ENCODE data around the gene HIP1.
"Not testable (repeated sequence)": the region's sequence is repeated elsewhere in the genome, so short reads cannot be mapped to it uniquely, and the experiment has no call there.

Gene HIP1

GRCh38 chr7:75738975-75739795, 444 bp upstream of the HIP1 start:
- DNase-seq = peak; percentile 98

GRCh38 chr7:75737856-75738603, 711 bp downstream of the HIP1 start:
- no peak for DNase-seq

- DNase-seq = no peak
These were observed 3.0 kb downstream of the HIP1 start for GRCh38 chr7:75735581-75736350.

- no peak for DNase-seq
These were observed 3.9 kb downstream of the HIP1 start for GRCh38 chr7:75734586-75735458.

GRCh38 chr7:75732764-75733630, 5.7 kb downstream of the HIP1 start:
- no peak for DNase-seq

GRCh38 chr7:75732016-75732521, 6.7 kb downstream of the HIP1 start:
- no peak for DNase-seq

GRCh38 chr7:75729851-75730274, 8.9 kb downstream of the HIP1 start:
- no peak for DNase-seq

- no peak for DNase-seq
These were observed 10.7 kb downstream of the HIP1 start for GRCh38 chr7:75727881-75728593.

GRCh38 chr7:75727351-75727750, 11.4 kb downstream of the HIP1 start:
- DNase-seq = not testable (repeated sequence)

GRCh38 chr7:75725306-75725705, 13.4 kb downstream of the HIP1 start:
- no peak for DNase-seq

GRCh38 chr7:75723444-75723843, 15.3 kb downstream of the HIP1 start:
- no peak for DNase-seq

- no peak for DNase-seq
These were observed 16.4 kb downstream of the HIP1 start for GRCh38 chr7:75722373-75722772.

- not testable (repeated sequence) for DNase-seq
These were observed 16.8 kb downstream of the HIP1 start for GRCh38 chr7:75721922-75722321.

GRCh38 chr7:75721426-75721825, 17.3 kb downstream of the HIP1 start:
- DNase-seq = no peak

GRCh38 chr7:75719626-75720025, 19.1 kb downstream of the HIP1 start:
- no peak for DNase-seq

- no peak for DNase-seq
These were observed 20.2 kb downstream of the HIP1 start for GRCh38 chr7:75718390-75719031.

GRCh38 chr7:75717746-75718145, 21.0 kb downstream of the HIP1 start:
- not testable (repeated sequence) for DNase-seq

- DNase-seq = no peak
These were observed 21.6 kb downstream of the HIP1 start for GRCh38 chr7:75716992-75717626.

- no peak for DNase-seq
These were observed 22.9 kb downstream of the HIP1 start for GRCh38 chr7:75715864-75716263.

Measured in activated T-cell treated with anti-CD3 and anti-CD28 coated beads for 4 hours (primary cell).